C4-2B (cell line): ENCODE data around the gene PHACTR1.

ENCODE experiments used
- H3K27ac ChIP-seq: fragments of 450-650 bp; 2 replicates; pipeline ENCODE4 v1.5.1; 2017
- ZFX ChIP-seq: fragments of 450-650 bp; IDR thresholded peaks from 2 replicates; pipeline ENCODE4 v1.6.1; 2017
- TF ChIP-seq, protein P1 (sequence below): fragments of 450-650 bp; conservative IDR thresholded peaks from 2 replicates; pipeline ENCODE4 v1.5.1; 2017; ENCODE audit warnings: mild to moderate bottlenecking

The PHACTR1 gene

DNA sequence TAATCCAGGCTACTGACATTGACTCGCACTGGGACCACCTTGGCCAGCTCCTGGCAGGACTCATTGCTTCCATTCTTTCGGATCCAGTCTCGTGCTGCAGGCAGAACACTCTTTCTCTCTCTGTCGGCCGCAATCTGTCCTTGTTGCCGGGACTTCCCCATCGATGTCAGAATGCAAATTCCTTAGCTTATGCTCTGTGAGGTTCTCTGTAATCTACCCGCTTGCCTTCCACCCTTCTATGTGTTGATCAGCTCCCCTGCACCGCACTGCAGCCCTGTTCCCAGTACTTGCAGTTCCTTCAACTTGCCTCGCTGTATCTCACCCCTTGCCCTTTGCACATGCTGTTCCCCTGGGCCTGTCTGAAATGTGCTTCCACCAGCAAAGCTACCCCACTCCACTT, 182.0 kb downstream of the PHACTR1 start:
- no peak for TF ChIP-seq ZFX
- TF ChIP-seq, protein P1, sequence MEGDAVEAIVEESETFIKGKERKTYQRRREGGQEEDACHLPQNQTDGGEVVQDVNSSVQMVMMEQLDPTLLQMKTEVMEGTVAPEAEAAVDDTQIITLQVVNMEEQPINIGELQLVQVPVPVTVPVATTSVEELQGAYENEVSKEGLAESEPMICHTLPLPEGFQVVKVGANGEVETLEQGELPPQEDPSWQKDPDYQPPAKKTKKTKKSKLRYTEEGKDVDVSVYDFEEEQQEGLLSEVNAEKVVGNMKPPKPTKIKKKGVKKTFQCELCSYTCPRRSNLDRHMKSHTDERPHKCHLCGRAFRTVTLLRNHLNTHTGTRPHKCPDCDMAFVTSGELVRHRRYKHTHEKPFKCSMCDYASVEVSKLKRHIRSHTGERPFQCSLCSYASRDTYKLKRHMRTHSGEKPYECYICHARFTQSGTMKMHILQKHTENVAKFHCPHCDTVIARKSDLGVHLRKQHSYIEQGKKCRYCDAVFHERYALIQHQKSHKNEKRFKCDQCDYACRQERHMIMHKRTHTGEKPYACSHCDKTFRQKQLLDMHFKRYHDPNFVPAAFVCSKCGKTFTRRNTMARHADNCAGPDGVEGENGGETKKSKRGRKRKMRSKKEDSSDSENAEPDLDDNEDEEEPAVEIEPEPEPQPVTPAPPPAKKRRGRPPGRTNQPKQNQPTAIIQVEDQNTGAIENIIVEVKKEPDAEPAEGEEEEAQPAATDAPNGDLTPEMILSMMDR, result no peak
- H3K27ac ChIP-seq, result no peak overlapping the region

- H3K27ac ChIP-seq, result no peak overlapping the region
- TF ChIP-seq ZFX, result no peak
- TF ChIP-seq, protein P1, result peak; percentile 15
These were observed 182.7 kb downstream of the PHACTR1 start for GRCh38 chr6:12899046-12899833.

GRCh38 chr6:12903246-12903645, 186.7 kb downstream of the PHACTR1 start:
- no peak for TF ChIP-seq ZFX
- TF ChIP-seq, protein P1, result no peak
- H3K27ac ChIP-seq, result no peak overlapping the region

GRCh38 chr6:12909833-12910232, 193.3 kb downstream of the PHACTR1 start:
- no peak overlapping the region for H3K27ac ChIP-seq
- no peak for TF ChIP-seq ZFX
- TF ChIP-seq, protein P1, result no peak

- H3K27ac ChIP-seq, result no peak overlapping the region
- no peak for TF ChIP-seq ZFX
- TF ChIP-seq, protein P1, result peak; percentile 74
These were observed 194.9 kb downstream of the PHACTR1 start for GRCh38 chr6:12911427-12911826.

- no peak overlapping the region for H3K27ac ChIP-seq
- TF ChIP-seq ZFX, result no peak
- TF ChIP-seq, protein P1, result no peak
These were observed 196.6 kb downstream of the PHACTR1 start for GRCh38 chr6:12913201-12913600.

DNA sequence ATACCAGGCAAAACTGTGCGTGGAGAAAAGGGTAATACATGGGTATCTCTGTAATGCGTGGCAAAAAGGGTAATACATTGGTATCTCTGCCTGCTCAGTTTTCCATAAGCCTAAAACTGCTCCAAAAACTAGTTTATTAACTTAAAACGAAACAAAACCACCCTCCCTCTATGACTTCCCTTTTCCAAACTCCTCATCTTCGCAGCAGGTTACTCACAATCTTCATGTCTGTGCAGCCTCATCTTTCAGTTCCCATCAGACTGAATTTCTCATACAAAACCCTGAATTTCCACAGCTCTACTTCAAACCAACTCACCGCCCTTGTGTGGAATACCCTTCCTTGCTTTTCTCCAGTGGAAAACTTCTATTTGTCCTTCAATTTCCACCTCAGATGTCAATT, 199.4 kb downstream of the PHACTR1 start:
- H3K27ac ChIP-seq, result no peak overlapping the region
- TF ChIP-seq, protein P1, result no peak
- no peak for TF ChIP-seq ZFX
